CD4-positive, alpha-beta memory T cell (primary cell): ENCODE data around the gene C1QL4. TPM values are rescaled to one million over a fixed set of nuclear protein-coding genes. Genes with fewer than 3 reads are reported as not detected.
A peak's percentile ranks its signal among the peaks of the same experiment; 100 is the strongest.

Source experiments
- CTCF ChIA-PET: fragments of 350-600 bp; sonication (Branson Sonifier 250); formaldehyde crosslinking; loops from one replicate; lab custom pipeline; 2021; ENCODE audit warnings: inconsistent platforms; ENCODE audit not compliant: partially characterized antibody; lab: Charles Lee
- POLR2A ChIA-PET: fragments of 350-600 bp; sonication (Branson Sonifier 250); formaldehyde crosslinking; loops from one replicate; lab custom pipeline; 2021; ENCODE audit not compliant: partially characterized antibody; lab: Charles Lee
- DNase-seq, 5 donors: peaks; one replicate each; pipeline versions ENCODE4 v3.0.0 to v3.0.0-alpha.2; 2020 to 2022; ENCODE audit warnings: mixed read lengths in 1 of 5
- H3K27ac ChIP-seq: one replicate; pipeline ENCODE4 v1.7.0; 2013; ENCODE audit warnings: low read depth, low read length
- H3K27me3 ChIP-seq: 2 replicates; pipeline ENCODE4 v1.7.0; 2013; ENCODE audit warnings: mild to moderate bottlenecking, low read length, moderate library complexity; ENCODE audit not compliant: insufficient read depth
- H3K36me3 ChIP-seq: 2 replicates; pipeline ENCODE4 v1.7.0; 2013; ENCODE audit warnings: mild to moderate bottlenecking, low read length, moderate library complexity; ENCODE audit not compliant: insufficient read depth
- H3K4me1 ChIP-seq: 2 replicates; pipeline ENCODE4 v1.7.0; 2013; ENCODE audit warnings: mild to moderate bottlenecking, low read length, moderate library complexity; ENCODE audit not compliant: insufficient read depth
- H3K4me3 ChIP-seq, 2 donors: one replicate each; pipeline ENCODE4 v1.7.0; 2013; ENCODE audit warnings: low read length in 2 of 2, mild to moderate bottlenecking in 1 of 2
- H3K9me3 ChIP-seq, 2 donors: one replicate each; pipeline ENCODE4 v1.7.0; 2013; ENCODE audit warnings: low read length in 2 of 2, control low read depth in 1 of 2; ENCODE audit not compliant: control insufficient read depth in 1 of 2
- H3K27ac Mint-ChIP-seq, 7 donors: one replicate each; pipeline ENCODE4 v1.8.0; 2020 to 2021; ENCODE audit warnings: mixed read lengths in 7 of 7, mild to moderate bottlenecking in 6 of 7, inconsistent platforms in 3 of 7, moderate library complexity in 3 of 7
- H3K27me3 Mint-ChIP-seq, 2 donors: one replicate each; pipeline ENCODE4 v1.8.0; 2020 to 2021; ENCODE audit warnings: mixed read lengths in 2 of 2
- H3K36me3 Mint-ChIP-seq, 2 donors: one replicate each; pipeline ENCODE4 v1.8.0; 2020 to 2021; ENCODE audit warnings: mixed read lengths in 2 of 2, inconsistent platforms in 1 of 2, mild to moderate bottlenecking in 1 of 2
- H3K4me1 Mint-ChIP-seq, 4 donors: one replicate each; pipeline ENCODE4 v1.8.0; 2020 to 2021; ENCODE audit warnings: mixed read lengths in 4 of 4, mild to moderate bottlenecking in 1 of 4
- H3K4me3 Mint-ChIP-seq, 8 donors: one replicate each; pipeline ENCODE4 v1.8.0; 2020 to 2021; ENCODE audit warnings: mixed read lengths in 8 of 8, mild to moderate bottlenecking in 7 of 8, moderate library complexity in 6 of 8, inconsistent platforms in 3 of 8
- H3K9me3 Mint-ChIP-seq, 8 donors: one replicate each; pipeline ENCODE4 v1.8.0; 2020 to 2021; ENCODE audit warnings: mixed read lengths in 8 of 8, mild to moderate bottlenecking in 5 of 8, inconsistent platforms in 3 of 8, moderate library complexity in 1 of 8
- intact Hi-C: fragments of 100-400 bp; cut with micrococcal nuclease; formaldehyde crosslinking; loops from one replicate; pipeline ENCODE4 v1.15.1; 2023
- polyA plus RNA-seq, 2 donors: library from polyadenylated mRNA; unstranded; fragments of 300-500 nt; fragmentation: Illumina TruSeq; gene quantifications; one replicate each; pipeline ENCODE4 v1.2.3, GENCODE V29; 2021
- total RNA-seq, 2 experiments: library from RNA; stranded (reverse); gene quantifications; one replicate each; pipeline ENCODE4 v1.2.3, GENCODE V29; 2021

C1QL4 gene
- total and polyA plus RNA-seq, 4 experiments from 2014 or later: not detected

DNA sequence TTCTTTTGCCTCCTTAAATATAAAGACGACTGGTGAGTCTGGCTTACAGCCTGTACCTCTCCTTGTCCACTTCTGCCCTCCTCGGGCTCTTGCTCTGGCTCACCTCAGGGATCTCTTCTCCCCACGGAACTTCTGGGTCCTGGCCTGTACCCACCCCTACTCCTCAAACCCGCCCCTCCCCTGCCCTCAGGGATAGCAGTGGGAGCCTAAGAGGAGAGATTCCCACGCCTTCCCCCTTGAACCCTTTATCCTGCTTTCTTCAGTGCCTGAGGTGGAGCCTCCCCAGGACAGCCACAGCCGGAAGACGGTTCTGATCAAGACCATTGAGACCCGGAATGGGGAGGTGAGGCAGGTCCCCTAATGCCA lies 39.3 kb downstream of the C1QL4 start:
- no peak for DNase-seq
- Histone ChIP-seq H3K27ac (no peak overlapping the region), H3K4me3 (no peak overlapping the region), H3K4me1 (peaks cover 20% of the 10 kb centered on the region), H3K36me3 (no peaks in the 10 kb centered on the region), H3K9me3 (no peaks in the 10 kb centered on the region), H3K27me3 (peaks cover 32% of the 10 kb centered on the region)
- peaks cover 35 to 47% of the 10 kb centered on the region in 2 donors for H3K27me3 Mint-ChIP-seq
- peaks cover 10 to 33% (median 22%) of the 10 kb centered on the region in 4 donors for H3K4me1 Mint-ChIP-seq
- no peaks in the 10 kb centered on the region for H3K36me3 Mint-ChIP-seq
- intact Hi-C loops: no loop called here
- peak overlapping the region in 6 of 8 donors; percentile 20 to 67 (median 48) for H3K4me3 Mint-ChIP-seq
- POLR2A ChIA-PET: no interaction called here
- H3K27ac Mint-ChIP-seq: no peak overlapping the region
- no peaks in the 10 kb centered on the region for H3K9me3 Mint-ChIP-seq
- CTCF ChIA-PET: interaction anchor here (0.9 to 4.2 kb wide), 5 partner anchors 9 to 49 kb away, joined by 3 to 24 read pairs (median 4); partner anchors contain the start of genes DNAJC22 and TROAP

DNA sequence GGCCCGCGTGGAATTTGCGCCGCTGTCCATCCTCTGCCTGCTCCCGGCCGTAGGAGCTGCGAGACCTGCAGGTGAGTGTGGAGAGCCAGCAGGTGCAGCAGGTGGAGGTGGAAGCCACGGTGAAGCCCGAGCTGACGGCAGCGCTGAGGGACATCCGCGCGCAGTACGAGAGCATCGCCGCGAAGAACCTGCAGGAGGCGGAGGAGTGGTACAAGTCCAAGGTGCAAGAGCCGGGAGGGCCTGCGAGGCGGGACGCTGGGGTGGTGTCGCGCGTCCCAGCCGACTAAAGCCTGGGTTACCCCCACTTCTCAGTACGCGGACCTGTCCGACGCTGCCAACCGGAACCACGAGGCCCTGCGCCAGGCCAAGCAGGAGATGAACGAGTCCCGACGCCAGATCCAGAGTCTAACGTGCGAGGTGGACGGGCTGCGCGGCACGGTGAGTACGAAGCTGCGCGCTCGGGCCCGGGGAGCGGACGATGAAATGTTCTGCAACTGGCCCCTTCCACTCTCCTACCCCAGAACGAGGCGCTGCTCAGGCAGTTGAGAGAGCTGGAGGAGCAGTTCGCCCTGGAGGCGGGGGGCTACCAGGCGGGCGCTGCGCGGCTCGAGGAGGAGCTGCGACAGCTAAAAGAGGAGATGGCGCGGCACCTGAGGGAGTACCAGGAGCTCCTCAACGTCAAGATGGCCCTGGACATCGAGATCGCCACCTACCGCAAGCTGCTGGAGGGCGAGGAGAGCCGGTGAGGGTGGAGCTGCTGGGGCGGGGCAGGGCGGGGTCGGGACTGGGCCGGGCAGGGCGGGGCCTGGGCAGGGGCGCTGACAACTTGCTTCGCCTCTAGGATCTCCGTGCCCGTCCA lies 39.9 kb downstream of the C1QL4 start:
- H3K4me3 ChIP-seq: peak overlapping the region in 1 of 2 donors; percentile 36
- H3K4me1 ChIP-seq: peaks cover 20% of the 10 kb centered on the region
- no peaks in the 10 kb centered on the region for H3K36me3 Mint-ChIP-seq
- H3K27ac ChIP-seq: no peak overlapping the region
- H3K27me3 Mint-ChIP-seq: peaks cover 34 to 47% of the 10 kb centered on the region in 2 donors
- peak overlapping the region; percentile 62 to 79 (median 74) for H3K4me3 Mint-ChIP-seq
- H3K27me3 ChIP-seq: peaks cover 32% of the 10 kb centered on the region
- no peaks in the 10 kb centered on the region for H3K9me3 ChIP-seq
- H3K4me1 Mint-ChIP-seq: peaks cover 10 to 33% (median 22%) of the 10 kb centered on the region in 4 donors
- DNase-seq: peak in 4 of 5 donors; percentile 36 to 52 (median 44)
- intact Hi-C loops: loop anchor here (1.0 kb wide), 1 partner anchor 9 kb away; no protein-coding TSS in a partner anchor
- H3K27ac Mint-ChIP-seq: peak overlapping the region in 1 of 7 donors; percentile 53
- H3K36me3 ChIP-seq: no peaks in the 10 kb centered on the region
- ChIA-PET POLR2A (no interaction called here), CTCF (interaction anchor here (0.6 to 4.2 kb wide), 7 partner anchors 8 to 226 kb away, joined by 3 to 24 read pairs (median 4); partner anchors contain the start of genes DNAJC22 and TROAP)
- no peaks in the 10 kb centered on the region for H3K9me3 Mint-ChIP-seq

DNA sequence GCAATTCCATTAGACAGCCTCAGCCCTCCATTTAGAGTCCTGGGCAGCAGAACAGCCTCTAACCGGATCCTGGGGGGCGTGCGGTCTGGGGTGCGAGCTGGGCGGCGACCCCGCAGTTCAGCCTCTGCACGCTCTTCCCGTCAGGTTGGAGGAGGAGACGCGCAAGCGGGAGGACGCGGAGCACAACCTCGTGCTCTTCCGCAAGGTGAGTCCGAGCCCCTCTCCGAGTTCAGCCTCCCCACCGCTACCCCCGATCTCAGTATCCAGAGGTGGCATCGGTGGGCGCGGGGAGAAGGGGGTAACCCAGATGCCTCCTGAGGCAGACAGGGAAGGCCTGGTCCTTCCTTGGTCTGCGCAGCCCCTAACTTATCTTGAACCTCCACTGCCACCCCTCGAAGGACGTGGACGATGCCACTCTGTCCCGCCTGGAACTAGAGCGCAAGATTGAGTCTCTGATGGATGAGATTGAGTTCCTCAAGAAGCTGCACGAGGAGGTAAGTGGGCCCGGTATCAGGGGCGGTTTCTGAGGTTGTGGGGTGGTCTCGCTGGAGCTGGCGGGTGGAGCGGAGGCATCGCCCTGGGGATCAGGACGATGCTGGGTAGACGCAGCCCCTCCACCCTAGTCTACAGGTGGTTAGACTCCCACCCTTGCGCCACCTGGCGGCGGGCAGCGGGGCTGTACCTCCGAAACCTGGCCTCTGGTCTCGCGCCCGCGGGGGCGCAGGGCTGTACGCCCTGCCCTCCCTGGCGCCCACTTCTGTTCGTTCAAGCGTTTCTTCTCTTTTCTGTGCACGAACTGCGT lies 40.8 kb downstream of the C1QL4 start:
- Mint-ChIP-seq H3K9me3 (no peaks in the 10 kb centered on the region), H3K27ac (peak overlapping the region in 1 of 7 donors; percentile 53), H3K27me3 (peaks cover 34 to 42% of the 10 kb centered on the region in 2 donors), H3K4me1 (peaks cover 5 to 28% (median 17%) of the 10 kb centered on the region in 4 donors), H3K4me3 (peak overlapping the region; percentile 62 to 79 (median 74)), H3K36me3 (no peaks in the 10 kb centered on the region)
- Histone ChIP-seq H3K27me3 (peaks cover 32% of the 10 kb centered on the region), H3K4me1 (peaks cover 20% of the 10 kb centered on the region), H3K27ac (no peak overlapping the region), H3K4me3 (peak overlapping the region in 1 of 2 donors; percentile 36), H3K36me3 (no peaks in the 10 kb centered on the region), H3K9me3 (no peaks in the 10 kb centered on the region)
- POLR2A ChIA-PET: interaction anchor here (1.4 to 1.9 kb wide), 2 partner anchors 27 to 47 kb away, joined by 5 to 9 read pairs; partner anchors contain the start of gene TROAP
- CTCF ChIA-PET: interaction anchor here (0.6 to 4.2 kb wide), 7 partner anchors 10 to 227 kb away, joined by 3 to 24 read pairs (median 9); partner anchors contain the start of genes DNAJC22 and TROAP
- peak; percentile 53 to 64 (median 61) for DNase-seq
- intact Hi-C loops: loop anchor here (1.0 kb wide), 1 partner anchor 8 kb away; no protein-coding TSS in a partner anchor

DNA sequence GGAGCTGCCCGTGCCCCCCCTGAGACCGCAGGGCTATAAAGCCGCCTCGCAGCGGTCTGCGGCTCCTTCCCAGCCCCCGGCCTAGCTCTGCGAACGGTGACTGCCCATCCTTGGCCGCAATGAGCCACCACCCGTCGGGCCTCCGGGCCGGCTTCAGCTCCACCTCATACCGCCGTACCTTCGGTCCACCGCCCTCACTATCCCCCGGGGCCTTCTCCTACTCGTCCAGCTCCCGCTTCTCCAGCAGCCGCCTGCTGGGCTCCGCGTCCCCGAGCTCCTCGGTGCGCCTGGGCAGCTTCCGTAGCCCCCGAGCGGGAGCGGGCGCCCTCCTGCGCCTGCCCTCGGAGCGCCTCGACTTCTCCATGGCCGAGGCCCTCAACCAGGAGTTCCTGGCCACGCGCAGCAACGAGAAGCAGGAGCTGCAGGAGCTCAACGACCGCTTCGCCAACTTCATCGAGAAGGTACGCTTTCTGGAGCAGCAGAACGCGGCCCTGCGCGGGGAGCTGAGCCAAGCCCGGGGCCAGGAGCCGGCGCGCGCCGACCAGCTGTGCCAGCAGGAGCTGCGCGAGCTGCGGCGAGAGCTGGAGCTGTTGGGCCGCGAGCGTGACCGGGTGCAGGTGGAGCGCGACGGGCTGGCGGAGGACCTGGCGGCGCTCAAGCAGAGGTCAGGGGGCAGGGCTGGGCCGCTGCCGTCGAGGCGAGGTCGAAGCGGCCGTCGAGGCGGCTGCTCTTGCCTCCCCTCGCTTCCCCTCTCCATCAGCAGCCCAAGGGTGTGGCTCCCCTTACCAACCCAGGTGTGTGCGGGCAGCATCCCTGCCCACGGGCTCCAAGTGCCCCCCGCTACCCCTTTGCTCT lies 41.7 kb downstream of the C1QL4 start, which contains the start of gene PRPH:
PRPH (plus strand) TSS at position 66 of the 855 bp plus-strand sequence; CDS start at position 120, 54 bp downstream.
- intact Hi-C loops: no loop called here
- peaks cover 5 to 28% (median 17%) of the 10 kb centered on the region in 4 donors for H3K4me1 Mint-ChIP-seq
- no peaks in the 10 kb centered on the region for H3K9me3 ChIP-seq
- no peak within 1 kb of the TSS for H3K4me3 ChIP-seq
- no peaks in the 10 kb centered on the region for H3K36me3 Mint-ChIP-seq
- no peak within 1 kb of the TSS for H3K27ac ChIP-seq
- H3K9me3 Mint-ChIP-seq: no peaks in the 10 kb centered on the region
- POLR2A ChIA-PET: interaction anchor here (1.4 to 1.9 kb wide), 2 partner anchors 28 to 47 kb away, joined by 5 to 9 read pairs; partner anchors contain the start of gene TROAP
- peak in 1 of 5 donors; percentile 11 for DNase-seq
- peaks cover 32% of the 10 kb centered on the region for H3K27me3 ChIP-seq
- H3K27me3 Mint-ChIP-seq: peaks cover 31 to 36% of the 10 kb centered on the region in 2 donors
- H3K4me1 ChIP-seq: peaks cover 20% of the 10 kb centered on the region
- no peak within 1 kb of the TSS for H3K27ac Mint-ChIP-seq
- H3K36me3 ChIP-seq: no peaks in the 10 kb centered on the region
- H3K4me3 Mint-ChIP-seq: no peak within 1 kb of the TSS
- CTCF ChIA-PET: interaction anchor here (1.1 to 4.2 kb wide), 8 partner anchors 8 to 52 kb away, joined by 3 to 24 read pairs (median 8); partner anchors contain the start of genes DNAJC22 and TROAP

DNA sequence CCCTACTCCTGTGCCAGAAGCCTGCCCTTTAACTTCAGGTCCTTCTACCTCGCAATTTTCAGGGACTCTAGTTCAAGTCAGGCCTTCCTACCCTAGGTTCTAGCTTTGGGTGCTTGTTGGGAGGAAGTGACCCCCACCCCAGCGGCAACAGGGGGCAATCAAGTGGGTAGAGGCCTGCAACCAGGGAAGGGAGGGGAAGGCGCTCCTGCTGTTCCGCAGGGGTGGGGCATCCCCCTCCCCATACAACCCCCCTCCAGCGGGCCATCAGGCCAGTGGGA lies 42.2 kb downstream of the C1QL4 start:
- Mint-ChIP-seq H3K9me3 (no peaks in the 10 kb centered on the region), H3K4me3 (no peak overlapping the region), H3K27ac (no peak overlapping the region), H3K27me3 (peaks cover 31 to 36% of the 10 kb centered on the region in 2 donors), H3K4me1 (peaks cover 5 to 28% (median 17%) of the 10 kb centered on the region in 4 donors), H3K36me3 (no peaks in the 10 kb centered on the region)
- no peak for DNase-seq
- peaks cover 20% of the 10 kb centered on the region for H3K4me1 ChIP-seq
- intact Hi-C loops: no loop called here
- CTCF ChIA-PET: interaction anchor here (1.1 to 4.2 kb wide), 8 partner anchors 8 to 52 kb away, joined by 3 to 24 read pairs (median 8); partner anchors contain the start of genes DNAJC22 and TROAP
- POLR2A ChIA-PET: interaction anchor here (1.4 to 1.9 kb wide), 2 partner anchors 48 to 72 kb away, joined by 4 to 9 read pairs; no protein-coding TSS in a partner anchor
- H3K9me3 ChIP-seq: no peaks in the 10 kb centered on the region
- H3K27ac ChIP-seq: no peak overlapping the region
- H3K36me3 ChIP-seq: no peaks in the 10 kb centered on the region
- H3K4me3 ChIP-seq: no peak overlapping the region
- peaks cover 32% of the 10 kb centered on the region for H3K27me3 ChIP-seq
